ENCODE data around the gene LPP. TPM values are rescaled to one million over a fixed set of nuclear protein-coding genes. Genes with fewer than 3 reads are reported as not detected.

Gene LPP
- total RNA-seq, 4 donors from 2014 or later: 141 to 248 (median 185) TPM

DNA sequence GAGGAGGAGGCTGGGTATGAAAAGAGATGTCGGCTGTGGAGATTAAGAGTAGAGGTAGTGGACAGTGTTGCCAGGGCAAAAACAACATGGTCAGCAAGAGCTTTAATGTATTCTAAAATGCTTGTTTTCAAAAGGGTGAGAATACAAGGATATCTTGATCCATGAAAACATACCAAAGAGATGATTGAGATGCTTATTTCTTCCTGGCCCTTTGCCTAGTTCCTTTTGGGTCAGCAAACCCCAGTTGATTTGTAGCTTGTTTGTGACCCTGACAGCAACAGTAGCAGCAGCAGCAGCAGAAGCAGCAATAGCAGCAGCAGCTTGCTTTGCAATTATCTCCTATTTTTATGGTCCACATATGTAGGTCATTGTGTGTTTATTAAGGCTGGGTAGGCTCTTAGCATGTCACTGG, 337.3 kb downstream of the LPP start:
- TF ChIP-seq, protein P1, sequence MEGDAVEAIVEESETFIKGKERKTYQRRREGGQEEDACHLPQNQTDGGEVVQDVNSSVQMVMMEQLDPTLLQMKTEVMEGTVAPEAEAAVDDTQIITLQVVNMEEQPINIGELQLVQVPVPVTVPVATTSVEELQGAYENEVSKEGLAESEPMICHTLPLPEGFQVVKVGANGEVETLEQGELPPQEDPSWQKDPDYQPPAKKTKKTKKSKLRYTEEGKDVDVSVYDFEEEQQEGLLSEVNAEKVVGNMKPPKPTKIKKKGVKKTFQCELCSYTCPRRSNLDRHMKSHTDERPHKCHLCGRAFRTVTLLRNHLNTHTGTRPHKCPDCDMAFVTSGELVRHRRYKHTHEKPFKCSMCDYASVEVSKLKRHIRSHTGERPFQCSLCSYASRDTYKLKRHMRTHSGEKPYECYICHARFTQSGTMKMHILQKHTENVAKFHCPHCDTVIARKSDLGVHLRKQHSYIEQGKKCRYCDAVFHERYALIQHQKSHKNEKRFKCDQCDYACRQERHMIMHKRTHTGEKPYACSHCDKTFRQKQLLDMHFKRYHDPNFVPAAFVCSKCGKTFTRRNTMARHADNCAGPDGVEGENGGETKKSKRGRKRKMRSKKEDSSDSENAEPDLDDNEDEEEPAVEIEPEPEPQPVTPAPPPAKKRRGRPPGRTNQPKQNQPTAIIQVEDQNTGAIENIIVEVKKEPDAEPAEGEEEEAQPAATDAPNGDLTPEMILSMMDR (IDR thresholded peaks at IDR 0.05; ENCODE audit: low read depth): no peak

DNA sequence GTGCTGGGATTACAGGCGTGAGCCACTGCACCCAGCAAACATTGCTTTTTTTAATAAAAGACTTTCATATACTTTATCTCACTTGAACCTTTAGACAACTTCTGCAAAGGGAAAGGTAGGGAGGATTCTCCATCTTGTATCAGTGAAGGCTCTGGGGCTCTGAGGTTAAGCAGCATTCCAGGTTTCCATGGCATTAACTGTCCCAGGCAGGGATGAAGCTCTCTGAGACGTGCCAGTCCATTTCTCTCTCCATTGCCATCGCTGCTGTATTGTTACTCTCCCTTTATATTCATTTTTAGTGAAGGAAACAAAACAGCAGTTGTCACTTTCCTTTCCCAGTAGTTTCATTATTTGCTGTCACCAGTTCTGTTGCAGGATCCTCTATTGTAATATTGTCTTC, 342.4 kb downstream of the LPP start:
- TF ChIP-seq, protein P1 (IDR thresholded peaks at IDR 0.05; ENCODE audit: low read depth): no peak

DNA sequence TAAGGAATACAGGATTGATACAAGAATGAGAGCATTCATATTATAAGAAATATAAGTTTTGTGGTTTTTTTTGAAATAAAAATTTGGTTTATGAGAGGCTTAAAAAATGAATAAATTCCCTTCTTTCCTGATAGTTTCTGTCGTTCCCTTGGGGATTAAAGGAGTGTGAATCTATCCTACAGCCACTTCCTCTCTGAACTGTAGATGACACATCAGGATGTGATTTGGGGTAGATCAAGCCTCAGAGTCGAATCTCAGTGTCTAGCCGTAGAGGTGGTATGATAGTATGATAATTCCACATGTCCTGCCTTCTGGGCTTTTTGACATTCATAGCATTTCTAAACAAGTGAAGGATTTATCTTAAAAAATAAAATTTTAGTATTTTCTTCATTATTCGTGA, 343.1 kb downstream of the LPP start:
- TF ChIP-seq, protein P1 (IDR thresholded peaks at IDR 0.05; ENCODE audit: low read depth): no peak

DNA sequence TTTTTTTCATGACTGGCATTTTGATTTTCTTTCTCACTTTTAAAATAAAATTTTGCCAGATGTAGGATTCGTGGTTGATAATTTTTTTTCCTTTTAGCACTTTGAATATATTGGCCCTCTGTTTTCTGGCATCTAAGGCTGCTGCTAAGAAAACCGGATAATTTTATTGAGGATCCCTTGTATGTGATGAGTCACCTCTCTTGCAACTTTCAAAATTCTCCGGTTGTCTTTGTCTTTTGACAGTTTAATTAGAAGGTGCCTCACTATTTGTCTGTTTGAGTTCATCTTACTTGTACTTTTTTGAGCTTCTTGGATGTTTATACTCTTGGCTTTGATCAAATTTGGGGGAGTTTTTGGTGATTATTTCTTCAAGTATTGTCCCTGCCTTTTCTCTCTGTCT, 349.7 kb downstream of the LPP start:
- TF ChIP-seq, protein P1 (IDR thresholded peaks at IDR 0.05; ENCODE audit: low read depth): no peak

DNA sequence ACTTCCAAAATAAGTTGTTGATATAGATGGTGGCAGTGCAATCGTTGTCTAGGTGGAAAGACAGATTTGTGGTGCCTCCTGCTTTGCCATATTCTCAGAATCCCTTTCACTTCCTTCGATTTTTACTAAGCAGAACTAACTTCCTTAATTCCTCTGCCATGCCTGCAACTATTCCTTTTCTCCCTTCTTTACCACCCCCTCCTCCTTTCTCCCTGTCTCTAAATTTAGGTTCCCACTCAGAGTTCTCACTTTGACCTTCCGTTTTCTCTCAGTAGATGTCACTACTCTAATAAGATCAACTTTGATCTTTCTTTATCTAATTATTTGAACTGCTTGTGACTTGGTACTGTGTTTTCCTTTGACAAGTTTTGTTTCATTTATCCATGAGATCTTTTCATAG, 351.2 kb downstream of the LPP start:
- TF ChIP-seq, protein P1 (IDR thresholded peaks at IDR 0.05; ENCODE audit: low read depth): no peak

DNA sequence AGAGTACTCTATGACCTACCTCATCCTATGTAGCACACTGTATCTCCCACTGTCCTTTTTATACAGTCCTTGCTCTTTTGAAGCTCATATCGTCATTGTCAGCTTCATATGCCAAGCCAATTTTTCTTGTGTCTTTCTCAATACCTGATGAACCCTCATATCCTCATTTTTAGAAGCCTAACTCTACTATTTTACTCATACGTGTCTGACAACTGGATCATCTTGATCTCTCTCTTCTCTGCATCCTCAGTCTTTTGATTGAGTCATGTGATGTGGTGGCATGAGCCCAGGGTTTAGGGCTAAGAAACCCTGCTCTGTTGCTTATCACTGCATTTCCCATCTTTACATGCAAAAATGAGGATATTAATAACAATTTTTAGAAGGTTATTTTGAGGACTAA, 352.0 kb downstream of the LPP start:
- TF ChIP-seq, protein P1 (IDR thresholded peaks at IDR 0.05; ENCODE audit: low read depth): no peak

DNA sequence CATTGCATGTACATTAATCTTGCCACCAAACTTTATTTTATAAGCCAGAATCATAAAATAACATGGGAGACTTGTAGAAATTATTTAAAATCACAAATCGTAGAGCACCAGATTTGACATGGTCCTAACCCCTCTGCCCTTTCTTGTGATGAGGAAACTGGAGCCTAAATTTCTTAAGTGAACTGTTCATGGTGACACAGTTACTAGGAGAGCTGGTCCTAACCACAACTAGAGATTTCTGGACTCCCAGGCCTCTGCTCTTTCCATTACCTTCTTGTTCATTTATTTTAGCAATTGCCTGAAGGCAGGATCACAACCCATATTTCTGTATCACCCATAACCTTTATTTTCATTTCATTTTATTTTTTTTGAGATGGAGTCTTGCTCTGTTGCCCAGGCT, 352.5 kb downstream of the LPP start:
- TF ChIP-seq, protein P1 (IDR thresholded peaks at IDR 0.05; ENCODE audit: low read depth): no peak
